ENCODE data around the gene SLIT3.

- TF ChIP-seq GATA3 (IDR thresholded peaks at IDR 0.05; ENCODE audit: low read depth, low read length) (no peak), GATA2 (IDR thresholded peaks at IDR 0.05; ENCODE audit: low read depth, low read length) (no peak)
Measured at GRCh38 chr5:169260896-169261569, 39.9 kb downstream of the SLIT3 start.

Data from SH-SY5Y (cell line).